ENCODE data around the gene MAGIX.

DNA sequence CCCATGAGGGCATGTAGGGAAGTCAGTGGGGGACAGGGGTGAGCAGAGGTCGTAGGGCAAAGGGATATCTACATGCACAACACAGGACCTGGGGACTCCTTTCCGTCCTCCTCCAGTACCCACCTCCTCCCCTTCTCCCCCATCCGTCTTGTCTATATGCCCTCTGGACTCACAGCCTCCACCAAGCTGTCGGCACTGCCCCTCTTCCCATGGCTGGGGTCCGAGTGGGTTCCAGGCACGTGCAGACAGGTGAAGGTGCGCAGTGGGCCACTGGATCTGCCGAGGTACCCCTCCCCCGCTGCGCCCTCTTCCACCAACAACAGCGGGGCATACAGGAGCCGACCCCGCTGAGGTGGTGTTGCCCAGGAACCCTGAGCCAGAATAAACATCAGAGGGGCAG is 42.9 kb downstream of the MAGIX start:
- TF ChIP-seq, protein P1, sequence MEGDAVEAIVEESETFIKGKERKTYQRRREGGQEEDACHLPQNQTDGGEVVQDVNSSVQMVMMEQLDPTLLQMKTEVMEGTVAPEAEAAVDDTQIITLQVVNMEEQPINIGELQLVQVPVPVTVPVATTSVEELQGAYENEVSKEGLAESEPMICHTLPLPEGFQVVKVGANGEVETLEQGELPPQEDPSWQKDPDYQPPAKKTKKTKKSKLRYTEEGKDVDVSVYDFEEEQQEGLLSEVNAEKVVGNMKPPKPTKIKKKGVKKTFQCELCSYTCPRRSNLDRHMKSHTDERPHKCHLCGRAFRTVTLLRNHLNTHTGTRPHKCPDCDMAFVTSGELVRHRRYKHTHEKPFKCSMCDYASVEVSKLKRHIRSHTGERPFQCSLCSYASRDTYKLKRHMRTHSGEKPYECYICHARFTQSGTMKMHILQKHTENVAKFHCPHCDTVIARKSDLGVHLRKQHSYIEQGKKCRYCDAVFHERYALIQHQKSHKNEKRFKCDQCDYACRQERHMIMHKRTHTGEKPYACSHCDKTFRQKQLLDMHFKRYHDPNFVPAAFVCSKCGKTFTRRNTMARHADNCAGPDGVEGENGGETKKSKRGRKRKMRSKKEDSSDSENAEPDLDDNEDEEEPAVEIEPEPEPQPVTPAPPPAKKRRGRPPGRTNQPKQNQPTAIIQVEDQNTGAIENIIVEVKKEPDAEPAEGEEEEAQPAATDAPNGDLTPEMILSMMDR (IDR thresholded peaks at IDR 0.05 in 8 of 11, conservative IDR thresholded peaks at IDR 0.05 in 3 of 11), result no peak
- no peak for TF ChIP-seq POLR2A (IDR thresholded peaks at IDR 0.05)

Data from spleen (tissue), 7 donors.